Neural cell (in vitro differentiated cells): ENCODE results near the gene FREM3. TPM values are rescaled to one million over a fixed set of nuclear protein-coding genes. Genes with fewer than 3 reads are reported as not detected.
"Not testable (repeated sequence)": the region's sequence is repeated elsewhere in the genome, so short reads cannot be mapped to it uniquely, and the experiment has no call there.

ENCODE experiments used
- H2AFZ ChIP-seq: fragments of 200-600, 300-800 bp; sonication (generic), shearing (Covaris generic); 2 replicates; pipeline ENCODE4 v1.6.0; 2014; ENCODE audit warnings: low read depth, mild to moderate bottlenecking, antibody characterized with exemption, low read length, moderate library complexity
- H3F3A ChIP-seq: fragments of 200-600 bp; shearing (Covaris generic); 2 replicates; pipeline ENCODE4 v1.6.1; 2016; ENCODE audit warnings: mild to moderate bottlenecking, moderate library complexity, mixed read lengths, antibody characterized with exemption, low read length; ENCODE audit not compliant: insufficient read depth, poor library complexity, severe bottlenecking
- H3K27ac ChIP-seq: fragments of 200-600, 300-800 bp; sonication (generic), shearing (Covaris generic); 2 replicates; pipeline ENCODE4 v1.5.1; 2014; ENCODE audit warnings: mild to moderate bottlenecking, low read length, moderate library complexity
- H3K27me3 ChIP-seq: fragments of 300-800, 200-600 bp; sonication (generic), shearing (Covaris generic); 2 replicates; pipeline ENCODE4 v1.6.0; 2014; ENCODE audit warnings: mild to moderate bottlenecking, low read depth, low read length, moderate library complexity; ENCODE audit not compliant: insufficient read depth
- H3K36me3 ChIP-seq: fragments of 300-800, 200-600 bp; sonication (generic), shearing (Covaris generic); 2 replicates; pipeline ENCODE4 v1.5.1; 2014; ENCODE audit warnings: mild to moderate bottlenecking, antibody characterized with exemption, low read length, moderate library complexity; ENCODE audit not compliant: insufficient read depth
- H3K4me2 ChIP-seq: fragments of 300-800, 200-600 bp; sonication (generic), shearing (Covaris generic); 2 replicates; pipeline ENCODE4 v1.6.0; 2014; ENCODE audit warnings: mild to moderate bottlenecking, low read length
- H3K4me3 ChIP-seq: fragments of 300-800, 200-600 bp; sonication (generic), shearing (Covaris generic); 2 replicates; pipeline ENCODE4 v1.5.1; 2014; ENCODE audit warnings: mild to moderate bottlenecking, low read length, moderate library complexity
- H3K79me2 ChIP-seq: fragments of 200-600 bp; shearing (Covaris generic); replicated peaks from 2 replicates; pipeline ENCODE4 v1.6.0; 2014; ENCODE audit warnings: mild to moderate bottlenecking, low read length, moderate library complexity; ENCODE audit not compliant: insufficient read depth
- H3K9ac ChIP-seq: fragments of 300-800, 200-600 bp; sonication (generic), shearing (Covaris generic); 2 replicates; pipeline ENCODE4 v1.6.1; 2016; ENCODE audit warnings: mild to moderate bottlenecking, low read length, mixed read lengths
- H3K9me2 ChIP-seq: fragments of 200-600 bp; shearing (Covaris generic); 2 replicates; pipeline ENCODE4 v1.6.1; 2016; ENCODE audit warnings: mild to moderate bottlenecking, low read length, mixed read lengths; ENCODE audit not compliant: insufficient read depth
- H3K9me3 ChIP-seq: fragments of 200-600, 300-800 bp; sonication (generic), shearing (Covaris generic); 2 replicates; pipeline ENCODE4 v1.6.1; 2016; ENCODE audit warnings: mild to moderate bottlenecking, mixed run types, low read length, moderate library complexity, mixed read lengths
- H4K20me1 ChIP-seq: fragments of 200-600 bp; shearing (Covaris generic); 2 replicates; pipeline ENCODE4 v1.6.1; 2016; ENCODE audit warnings: mild to moderate bottlenecking, mixed run types; ENCODE audit not compliant: insufficient read depth
- EP300 ChIP-seq: fragments of 450-650 bp; conservative IDR thresholded peaks from 2 replicates; pipeline ENCODE4 v1.6.1; 2014; ENCODE audit warnings: antibody characterized with exemption, mild to moderate bottlenecking, moderate library complexity; ENCODE audit not compliant: poor library complexity, severe bottlenecking
- EZH2 ChIP-seq: fragments of 200-600, 300-800 bp; shearing (Covaris generic), sonication (generic); IDR thresholded peaks from 2 replicates; pipeline ENCODE4 v1.6.1; 2014; ENCODE audit warnings: antibody characterized with exemption, low read length, borderline replicate concordance, mild to moderate bottlenecking; ENCODE audit not compliant: insufficient read depth, poor library complexity, severe bottlenecking
- MXI1 ChIP-seq: fragments of 450-650 bp; conservative IDR thresholded peaks from 2 replicates; pipeline ENCODE4 v1.6.1; 2014; ENCODE audit warnings: antibody characterized with exemption, mild to moderate bottlenecking; ENCODE audit not compliant: poor library complexity, severe bottlenecking
- POLR2AphosphoS5 ChIP-seq: IDR thresholded peaks from 2 replicates; pipeline ENCODE4 v1.6.1; 2012
- RAD21 ChIP-seq: fragments of 450-650 bp; conservative IDR thresholded peaks from 2 replicates; pipeline ENCODE4 v1.6.1; 2014; ENCODE audit warnings: antibody characterized with exemption, mild to moderate bottlenecking, moderate library complexity
- SMC3 ChIP-seq: fragments of 450-650 bp; conservative IDR thresholded peaks from 2 replicates; pipeline ENCODE4 v1.6.1; 2014; ENCODE audit warnings: antibody characterized with exemption, mild to moderate bottlenecking, moderate library complexity; ENCODE audit not compliant: poor library complexity
- TAF1 ChIP-seq: IDR thresholded peaks from 2 replicates; pipeline ENCODE4 v1.6.1; 2012; ENCODE audit warnings: low read depth
- polyA plus RNA-seq: library from polyadenylated mRNA; depleted of rRNA; stranded (reverse); fragments of >200 nt; gene quantifications from 2 replicates; pipeline ENCODE4 v1.2.3, GENCODE V29; 2014
- TF ChIP-seq, protein P1 (sequence below): fragments of 450-650 bp; IDR thresholded peaks from 2 replicates; pipeline ENCODE4 v1.5.1; 2014; ENCODE audit warnings: antibody characterized with exemption, mild to moderate bottlenecking, moderate library complexity; ENCODE audit not compliant: poor library complexity, severe bottlenecking
- TF ChIP-seq, protein P2 (sequence below): IDR thresholded peaks from 2 replicates; pipeline ENCODE4 v1.6.1; 2012; ENCODE audit warnings: borderline replicate concordance

The FREM3 gene
- polyA plus RNA-seq, 1 donor from 2014 or later: 0.35 TPM

DNA sequence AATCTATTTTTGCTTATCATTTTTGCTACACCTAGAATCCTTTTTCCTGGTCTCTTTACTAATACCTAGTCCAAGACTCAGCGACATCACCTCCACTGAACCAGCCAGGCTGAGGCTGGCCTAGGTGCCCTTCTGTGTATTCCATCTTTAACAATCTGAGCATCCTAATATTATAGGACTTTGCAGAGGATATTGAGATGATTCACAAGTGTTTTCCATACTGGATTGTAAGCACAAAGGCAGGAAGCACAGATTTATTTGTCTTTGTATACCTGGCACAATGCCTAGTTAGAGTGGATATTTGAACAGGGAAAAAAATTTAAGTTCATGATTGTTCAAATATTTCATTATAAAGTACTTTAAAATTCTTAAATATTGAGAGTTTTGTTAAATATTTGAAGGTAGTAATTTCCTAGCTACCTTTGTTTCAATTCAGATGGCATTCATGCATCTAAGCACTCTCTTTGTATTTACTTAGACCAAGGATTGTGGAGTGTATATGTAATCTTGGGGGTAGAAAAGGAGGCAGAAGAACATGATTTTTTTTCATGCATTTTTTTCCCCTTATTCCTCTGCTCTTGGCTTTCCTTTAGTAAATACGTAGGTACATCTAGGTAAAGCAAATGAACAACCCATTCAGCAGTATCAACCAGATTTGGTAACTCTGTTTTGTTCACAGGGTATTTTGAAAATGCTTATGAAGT is 168.5 kb downstream of the FREM3 start:
- H3K9me2 ChIP-seq: no peaks in the 10 kb centered on the region
- peaks cover 8% of the 10 kb centered on the region for H3K36me3 ChIP-seq
- H3K27ac ChIP-seq: no peak overlapping the region
- TF ChIP-seq, protein P1, sequence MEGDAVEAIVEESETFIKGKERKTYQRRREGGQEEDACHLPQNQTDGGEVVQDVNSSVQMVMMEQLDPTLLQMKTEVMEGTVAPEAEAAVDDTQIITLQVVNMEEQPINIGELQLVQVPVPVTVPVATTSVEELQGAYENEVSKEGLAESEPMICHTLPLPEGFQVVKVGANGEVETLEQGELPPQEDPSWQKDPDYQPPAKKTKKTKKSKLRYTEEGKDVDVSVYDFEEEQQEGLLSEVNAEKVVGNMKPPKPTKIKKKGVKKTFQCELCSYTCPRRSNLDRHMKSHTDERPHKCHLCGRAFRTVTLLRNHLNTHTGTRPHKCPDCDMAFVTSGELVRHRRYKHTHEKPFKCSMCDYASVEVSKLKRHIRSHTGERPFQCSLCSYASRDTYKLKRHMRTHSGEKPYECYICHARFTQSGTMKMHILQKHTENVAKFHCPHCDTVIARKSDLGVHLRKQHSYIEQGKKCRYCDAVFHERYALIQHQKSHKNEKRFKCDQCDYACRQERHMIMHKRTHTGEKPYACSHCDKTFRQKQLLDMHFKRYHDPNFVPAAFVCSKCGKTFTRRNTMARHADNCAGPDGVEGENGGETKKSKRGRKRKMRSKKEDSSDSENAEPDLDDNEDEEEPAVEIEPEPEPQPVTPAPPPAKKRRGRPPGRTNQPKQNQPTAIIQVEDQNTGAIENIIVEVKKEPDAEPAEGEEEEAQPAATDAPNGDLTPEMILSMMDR: peak; percentile 25
- TF ChIP-seq EP300: no peak
- TF ChIP-seq POLR2AphosphoS5: no peak
- peak; percentile 14 for TF ChIP-seq SMC3
- TF ChIP-seq RAD21: peak; percentile 3
- TF ChIP-seq EZH2: no peak
- TF ChIP-seq, protein P2, sequence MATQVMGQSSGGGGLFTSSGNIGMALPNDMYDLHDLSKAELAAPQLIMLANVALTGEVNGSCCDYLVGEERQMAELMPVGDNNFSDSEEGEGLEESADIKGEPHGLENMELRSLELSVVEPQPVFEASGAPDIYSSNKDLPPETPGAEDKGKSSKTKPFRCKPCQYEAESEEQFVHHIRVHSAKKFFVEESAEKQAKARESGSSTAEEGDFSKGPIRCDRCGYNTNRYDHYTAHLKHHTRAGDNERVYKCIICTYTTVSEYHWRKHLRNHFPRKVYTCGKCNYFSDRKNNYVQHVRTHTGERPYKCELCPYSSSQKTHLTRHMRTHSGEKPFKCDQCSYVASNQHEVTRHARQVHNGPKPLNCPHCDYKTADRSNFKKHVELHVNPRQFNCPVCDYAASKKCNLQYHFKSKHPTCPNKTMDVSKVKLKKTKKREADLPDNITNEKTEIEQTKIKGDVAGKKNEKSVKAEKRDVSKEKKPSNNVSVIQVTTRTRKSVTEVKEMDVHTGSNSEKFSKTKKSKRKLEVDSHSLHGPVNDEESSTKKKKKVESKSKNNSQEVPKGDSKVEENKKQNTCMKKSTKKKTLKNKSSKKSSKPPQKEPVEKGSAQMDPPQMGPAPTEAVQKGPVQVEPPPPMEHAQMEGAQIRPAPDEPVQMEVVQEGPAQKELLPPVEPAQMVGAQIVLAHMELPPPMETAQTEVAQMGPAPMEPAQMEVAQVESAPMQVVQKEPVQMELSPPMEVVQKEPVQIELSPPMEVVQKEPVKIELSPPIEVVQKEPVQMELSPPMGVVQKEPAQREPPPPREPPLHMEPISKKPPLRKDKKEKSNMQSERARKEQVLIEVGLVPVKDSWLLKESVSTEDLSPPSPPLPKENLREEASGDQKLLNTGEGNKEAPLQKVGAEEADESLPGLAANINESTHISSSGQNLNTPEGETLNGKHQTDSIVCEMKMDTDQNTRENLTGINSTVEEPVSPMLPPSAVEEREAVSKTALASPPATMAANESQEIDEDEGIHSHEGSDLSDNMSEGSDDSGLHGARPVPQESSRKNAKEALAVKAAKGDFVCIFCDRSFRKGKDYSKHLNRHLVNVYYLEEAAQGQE: no peak
- no peak for TF ChIP-seq MXI1
- TF ChIP-seq TAF1: no peak
- no peak overlapping the region for H3K9ac ChIP-seq
- H4K20me1 ChIP-seq: peaks cover 2% of the 10 kb centered on the region
- H3F3A ChIP-seq: no peaks in the 10 kb centered on the region
- no peak overlapping the region for H3K4me3 ChIP-seq
- peaks cover 10% of the 10 kb centered on the region for H3K79me2 ChIP-seq
- H3K27me3 ChIP-seq: no peaks in the 10 kb centered on the region
- H3K4me2 ChIP-seq: no peak overlapping the region
- H2AFZ ChIP-seq: no peak overlapping the region
- H3K9me3 ChIP-seq: no peaks in the 10 kb centered on the region

DNA sequence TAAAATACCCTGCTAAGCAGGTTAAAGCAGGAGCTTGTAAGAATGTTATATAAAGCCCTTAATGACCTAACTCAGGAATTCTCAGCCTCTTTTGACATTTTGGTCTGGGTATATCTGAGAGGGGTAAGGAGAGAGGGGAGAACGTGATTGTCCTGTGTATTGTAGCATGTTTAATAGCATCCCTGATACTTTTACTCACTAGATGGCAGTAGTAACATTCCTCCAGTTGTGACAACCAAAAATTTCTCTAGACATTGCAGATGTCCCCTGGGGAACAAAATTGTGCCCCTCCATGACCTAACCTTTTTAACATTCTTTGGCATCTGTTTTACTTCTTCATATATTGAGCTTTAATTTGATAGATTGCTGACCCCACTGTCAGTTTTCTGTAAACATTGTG is 169.1 kb downstream of the FREM3 start:
- Histone ChIP-seq H3K27me3 (no peaks in the 10 kb centered on the region), H3K4me3 (no peak overlapping the region), H3K27ac (no peak overlapping the region), H4K20me1 (peaks cover 2% of the 10 kb centered on the region), H3K9ac (no peak overlapping the region), H3K36me3 (peaks cover 8% of the 10 kb centered on the region), H3F3A (no peaks in the 10 kb centered on the region), H2AFZ (no peak overlapping the region), H3K4me2 (no peak overlapping the region), H3K9me2 (no peaks in the 10 kb centered on the region), H3K9me3 (no peaks in the 10 kb centered on the region), H3K79me2 (peaks cover 13% of the 10 kb centered on the region)
- TF ChIP-seq SMC3 (peak; percentile 66), POLR2AphosphoS5 (no peak), EZH2 (no peak), TAF1 (no peak), MXI1 (no peak), RAD21 (peak; percentile 70), EP300 (no peak)
- TF ChIP-seq, protein P2: no peak
- TF ChIP-seq, protein P1: peak; percentile 69

DNA sequence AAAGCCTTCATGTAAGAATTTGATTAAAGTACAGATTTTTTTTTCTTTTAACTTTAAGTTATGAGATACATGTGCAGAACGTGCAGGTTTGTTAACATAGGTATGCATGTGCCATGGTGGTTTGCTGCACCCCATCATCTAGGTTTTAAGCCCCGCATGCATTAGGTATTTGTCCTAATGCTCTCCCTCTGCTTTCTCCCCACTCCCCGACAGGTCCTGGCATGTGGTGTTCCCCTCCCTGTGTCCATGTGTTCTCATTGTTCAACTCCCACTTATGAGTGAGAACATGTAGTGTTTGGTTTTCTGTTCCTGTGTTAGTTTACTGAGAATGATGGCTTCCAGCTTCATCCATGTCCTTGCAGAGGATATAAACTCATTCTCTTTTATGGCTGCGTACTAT is 172.4 kb downstream of the FREM3 start:
- peaks cover 38% of the 10 kb centered on the region for H3K79me2 ChIP-seq
- not testable (repeated sequence) for H3K36me3 ChIP-seq

More for the DNA sequence above, 172.4 kb downstream of the FREM3 start:
- not testable (repeated sequence) for H3K9ac ChIP-seq, H4K20me1 ChIP-seq, H3K9me3 ChIP-seq, H3K27me3 ChIP-seq, H3K9me2 ChIP-seq, H2AFZ ChIP-seq, H3F3A ChIP-seq, H3K4me3 ChIP-seq, H3K27ac ChIP-seq, H3K4me2 ChIP-seq
